HepG2 (cell line): ENCODE data around the gene LASP1. TPM values are rescaled to one million over a fixed set of nuclear protein-coding genes. Genes with fewer than 3 reads are reported as not detected.

ENCODE experiments used
- ATF1 ChIP-seq: IDR thresholded peaks from 2 replicates; pipeline ENCODE4 v1.6.1; 2016; ENCODE audit warnings: mild to moderate bottlenecking, control low read depth
- ATM ChIP-seq: fragments of 450-650 bp; IDR thresholded peaks from 2 replicates; pipeline ENCODE4 v1.7.1; 2017; ENCODE audit warnings: mild to moderate bottlenecking, borderline replicate concordance
- BRCA1 ChIP-seq: sonication (generic); formaldehyde crosslinking; IDR thresholded peaks from 2 replicates; pipeline ENCODE4 v1.4.0; 2020; ENCODE audit warnings: missing genetic modification reagents
- CEBPB ChIP-seq: IDR thresholded peaks from 2 replicates; pipeline ENCODE4 v1.6.1; 2011; ENCODE audit warnings: low read depth, low read length, improper control_type of control experiment, borderline replicate concordance
- CREM ChIP-seq, 2 experiments: sonication (generic) in 1 of 2; formaldehyde crosslinking in 1 of 2; IDR thresholded peaks; 2 replicates each; pipeline versions ENCODE4 v1.4.0 to v1.6.1; 2016 to 2020; ENCODE audit warnings: antibody characterized with exemption in 1 of 2, mild to moderate bottlenecking in 1 of 2, missing genetic modification reagents in 1 of 2
- ELK4 ChIP-seq: sonication (generic); formaldehyde crosslinking; IDR thresholded peaks from 2 replicates; pipeline ENCODE4 v1.9.0; 2021; ENCODE audit warnings: missing genetic modification reagents, borderline replicate concordance
- GLI4 ChIP-seq: sonication (generic); formaldehyde crosslinking; IDR thresholded peaks from 2 replicates; pipeline ENCODE4 v1.5.1; 2020; ENCODE audit warnings: missing genetic modification reagents, mild to moderate bottlenecking, moderate library complexity, borderline replicate concordance
- HDAC2 ChIP-seq: sonication (generic); formaldehyde crosslinking; IDR thresholded peaks from 2 replicates; pipeline ENCODE4 v1.4.0; 2020; ENCODE audit warnings: missing genetic modification reagents
- HES4 ChIP-seq: sonication (generic); formaldehyde crosslinking; IDR thresholded peaks from 2 replicates; pipeline ENCODE4 v1.9.0; 2021; ENCODE audit warnings: mild to moderate bottlenecking, missing genetic modification reagents, borderline replicate concordance
- HOXD1 ChIP-seq: sonication (generic); formaldehyde crosslinking; IDR thresholded peaks from 2 replicates; pipeline ENCODE4 v1.5.0; 2020; ENCODE audit warnings: missing genetic modification reagents
- IRF1 ChIP-seq: sonication (generic); formaldehyde crosslinking; IDR thresholded peaks from 2 replicates; pipeline ENCODE4 v1.4.0; 2020; ENCODE audit warnings: low read depth, mild to moderate bottlenecking, missing genetic modification reagents
- KDM4B ChIP-seq: sonication (generic); formaldehyde crosslinking; IDR thresholded peaks from 2 replicates; pipeline ENCODE4 v1.4.0; 2020; ENCODE audit warnings: missing genetic modification reagents
- KMT2A ChIP-seq: sonication (generic); formaldehyde crosslinking; IDR thresholded peaks from 2 replicates; pipeline ENCODE4 v1.4.0; 2020; ENCODE audit warnings: missing genetic modification reagents
- MATR3 ChIP-seq: sonication (generic); formaldehyde crosslinking; IDR thresholded peaks from 2 replicates; pipeline ENCODE4 v1.4.0; 2020; ENCODE audit warnings: missing genetic modification reagents
- MEIS1 ChIP-seq: sonication (generic); formaldehyde crosslinking; IDR thresholded peaks from 2 replicates; pipeline ENCODE4 v1.9.0; 2021; ENCODE audit warnings: mild to moderate bottlenecking, missing genetic modification reagents, moderate library complexity, borderline replicate concordance
- MTA3 ChIP-seq: sonication (generic); formaldehyde crosslinking; IDR thresholded peaks from 2 replicates; pipeline ENCODE4 v1.4.0; 2020; ENCODE audit warnings: missing genetic modification reagents
- REPIN1 ChIP-seq: sonication (generic); formaldehyde crosslinking; IDR thresholded peaks from 2 replicates; pipeline ENCODE4 v1.8.0; 2022; ENCODE audit warnings: missing genetic modification reagents, low read depth, mild to moderate bottlenecking, borderline replicate concordance
- RFXAP ChIP-seq: sonication (generic); formaldehyde crosslinking; IDR thresholded peaks from 2 replicates; pipeline ENCODE4 v1.4.0; 2020; ENCODE audit warnings: missing genetic modification reagents, borderline replicate concordance
- TAF15 ChIP-seq: fragments of 200-400 bp; formaldehyde crosslinking; IDR thresholded peaks from one replicate; pipeline ENCODE4 v1.6.1; 2018; ENCODE audit warnings: mild to moderate bottlenecking, low read depth, low read length; ENCODE audit not compliant: poor library complexity, severe bottlenecking
- TBX2 ChIP-seq: sonication (generic); formaldehyde crosslinking; IDR thresholded peaks from 2 replicates; pipeline ENCODE4 v1.5.0; 2020; ENCODE audit warnings: missing genetic modification reagents, mild to moderate bottlenecking, borderline replicate concordance
- THRA ChIP-seq: sonication (generic); formaldehyde crosslinking; IDR thresholded peaks from 2 replicates; pipeline ENCODE4 v1.4.0; 2020; ENCODE audit warnings: missing genetic modification reagents, borderline replicate concordance
- YEATS2 ChIP-seq: sonication (generic); formaldehyde crosslinking; IDR thresholded peaks from 2 replicates; pipeline ENCODE4 v1.4.0; 2020; ENCODE audit warnings: missing genetic modification reagents, borderline replicate concordance
- ZKSCAN1 ChIP-seq: fragments of 150-350 bp; IDR thresholded peaks from 2 replicates; pipeline ENCODE4 v1.6.1; 2014; ENCODE audit warnings: low read length
- ZNF3 ChIP-seq: IDR thresholded peaks from 2 replicates; pipeline ENCODE4 v1.7.0; 2017; ENCODE audit warnings: inconsistent platforms
- ZNF768 ChIP-seq: sonication (generic); formaldehyde crosslinking; IDR thresholded peaks from 2 replicates; pipeline ENCODE4 v1.4.0; 2020; ENCODE audit warnings: missing genetic modification reagents
- ZNF784 ChIP-seq: sonication (generic); formaldehyde crosslinking; IDR thresholded peaks from 2 replicates; pipeline ENCODE4 v1.5.1; 2020; ENCODE audit warnings: missing genetic modification reagents, mild to moderate bottlenecking, borderline replicate concordance
- polyA plus RNA-seq, 8 experiments: library from polyadenylated mRNA; depleted of rRNA in 3 of 8; stranded (reverse) in 7 of 8; unstranded in 1 of 8; fragments of >200 nt; fragmentation: Illumina TruSeq in 4 of 8; extraction: Trizol in 4 of 8; gene quantifications; 2 replicates each; pipeline versions ENCODE4 v1.2.1 to v1.2.3, GENCODE V29; 2011 to 2016; ENCODE audit warnings: low read depth in 4 of 8, missing spikeins in 1 of 8, mixed read lengths in 1 of 8; ENCODE audit not compliant: insufficient read depth in 1 of 8
- total RNA-seq, 5 experiments: library from RNA; depleted of rRNA; stranded (reverse); fragments of >200 nt; fragmentation: Illumina TruSeq; extraction: Trizol; gene quantifications; 2 replicates each; pipeline ENCODE4 v1.2.3, GENCODE V29; 2016; ENCODE audit warnings: low read depth in 1 of 5

LASP1 gene
- total and polyA plus RNA-seq, 2 of the 13 experiments (the other 11 are each of a cell fraction or from before 2014, with no cell fraction given): 70.1 to 97.0 TPM

GRCh38 chr17:38868817-38869525 is 887 bp upstream of the LASP1 start (continued):
- TF ChIP-seq HDAC2 (CRISPR knock-in tag) (peak; percentile 80), HES4 (no peak), CEBPB (peak; percentile 40), MATR3 (CRISPR knock-in tag) (no peak), MTA3 (CRISPR knock-in tag) (no peak), RFXAP (CRISPR knock-in tag) (peak; percentile 75; the same call in 1 of the 2 replicates), ZNF3 (CRISPR knock-in tag) (0 out of 2 replicates have a peak, but pooled peaks have one; percentile 42), REPIN1 (CRISPR knock-in tag) (peak; percentile 79; the same call in 1 of the 2 replicates), ATM (no peak), GLI4 (0 out of 2 replicates have a peak, but pooled peaks have one; percentile 5), IRF1 (CRISPR knock-in tag) (peak; percentile 41; the same call in 1 of the 2 replicates), YEATS2 (CRISPR knock-in tag) (peak; percentile 58; the same call in 1 of the 2 replicates), TBX2 (CRISPR knock-in tag) (no peak), CREM (IDR thresholded peaks at IDR 0.05) (peak; percentile 74), CREM (CRISPR knock-in tag; IDR thresholded peaks at IDR 0.05) (no peak), HOXD1 (no peak), KMT2A (CRISPR knock-in tag) (peak; percentile 28; the same call in 1 of the 2 replicates), ZKSCAN1 (no peak), THRA (peak; percentile 43; the same call in 1 of the 2 replicates), BRCA1 (CRISPR knock-in tag) (0 out of 2 replicates have a peak, but pooled peaks have one; percentile 57), ZNF768 (CRISPR knock-in tag) (no peak), TAF15 (peak; percentile 45), KDM4B (CRISPR knock-in tag) (0 out of 2 replicates have a peak, but pooled peaks have one; percentile 51), ELK4 (CRISPR knock-in tag) (no peak), ATF1 (CRISPR knock-in tag) (peak; percentile 56; the same call in 1 of the 2 replicates), MEIS1 (CRISPR knock-in tag) (0 out of 2 replicates have a peak, but pooled peaks have one; percentile 22), ZNF784 (CRISPR knock-in tag) (no peak)
